Measurements from ENCODE around the gene EXOC2.

The EXOC2 gene

GRCh38 chr6:451847-452246 lies 241.1 kb downstream of the EXOC2 start:
- peaks cover 20% of the 10 kb centered on the region for H3K4me1 ChIP-seq (ENCODE audit: low read length)
- H3K27me3 ChIP-seq (ENCODE audit: low read depth, low read length), result no peaks in the 10 kb centered on the region
- H3K9me3 ChIP-seq (ENCODE audit: insufficient read depth, low read length), result no peaks in the 10 kb centered on the region
- TF ChIP-seq CTCF (IDR thresholded peaks at IDR 0.05; ENCODE audit: low read depth, low read length) (no peak), EZH2phosphoT487 (IDR thresholded peaks at IDR 0.05; ENCODE audit: low read depth) (no peak)
- H3K9ac ChIP-seq (ENCODE audit: low read length), result no peak overlapping the region
- H3K4me2 ChIP-seq (ENCODE audit: low read length), result no peak overlapping the region
- no peak overlapping the region for H3K27ac ChIP-seq (ENCODE audit: low read length)
- H3K36me3 ChIP-seq (replicated peaks; ENCODE audit: low read depth, low read length), result no peaks in the 10 kb centered on the region
- H2AFZ ChIP-seq (ENCODE audit: low read depth, low read length), result no peak overlapping the region
- H3K4me3 ChIP-seq (ENCODE audit: low read length), result no peak overlapping the region
- H4K20me1 ChIP-seq (ENCODE audit: insufficient read depth, low read length), result no peaks in the 10 kb centered on the region
- H3K79me2 ChIP-seq (ENCODE audit: low read length), result no peaks in the 10 kb centered on the region

- Histone ChIP-seq H3K9ac (ENCODE audit: low read length) (no peak overlapping the region), H3K4me2 (ENCODE audit: low read length) (no peak overlapping the region), H3K79me2 (ENCODE audit: low read length) (no peaks in the 10 kb centered on the region), H3K9me3 (ENCODE audit: insufficient read depth, low read length) (no peaks in the 10 kb centered on the region), H3K36me3 (replicated peaks; ENCODE audit: low read depth, low read length) (no peaks in the 10 kb centered on the region), H3K27me3 (ENCODE audit: low read depth, low read length) (no peaks in the 10 kb centered on the region), H3K27ac (ENCODE audit: low read length) (no peak overlapping the region), H3K4me1 (ENCODE audit: low read length) (peaks cover 23% of the 10 kb centered on the region), H3K4me3 (ENCODE audit: low read length) (no peak overlapping the region), H4K20me1 (ENCODE audit: insufficient read depth, low read length) (no peaks in the 10 kb centered on the region), H2AFZ (ENCODE audit: low read depth, low read length) (no peak overlapping the region)
- TF ChIP-seq CTCF (IDR thresholded peaks at IDR 0.05; ENCODE audit: low read depth, low read length) (no peak), EZH2phosphoT487 (IDR thresholded peaks at IDR 0.05; ENCODE audit: low read depth) (no peak)
Observed at GRCh38 chr6:451336-451735, 241.6 kb downstream of the EXOC2 start.

- H3K4me2 ChIP-seq (ENCODE audit: low read length), result no peak overlapping the region
- H3K9me3 ChIP-seq (ENCODE audit: insufficient read depth, low read length), result no peaks in the 10 kb centered on the region
- H3K4me1 ChIP-seq (ENCODE audit: low read length), result peaks cover 36% of the 10 kb centered on the region
- H3K36me3 ChIP-seq (replicated peaks; ENCODE audit: low read depth, low read length), result no peaks in the 10 kb centered on the region
- no peak overlapping the region for H2AFZ ChIP-seq (ENCODE audit: low read depth, low read length)
- no peaks in the 10 kb centered on the region for H3K79me2 ChIP-seq (ENCODE audit: low read length)
- H3K9ac ChIP-seq (ENCODE audit: low read length), result no peak overlapping the region
- H3K27me3 ChIP-seq (ENCODE audit: low read depth, low read length), result no peaks in the 10 kb centered on the region
- no peaks in the 10 kb centered on the region for H4K20me1 ChIP-seq (ENCODE audit: insufficient read depth, low read length)
- TF ChIP-seq EZH2phosphoT487 (IDR thresholded peaks at IDR 0.05; ENCODE audit: low read depth) (no peak), CTCF (IDR thresholded peaks at IDR 0.05; ENCODE audit: low read depth, low read length) (no peak)
- no peak overlapping the region for H3K27ac ChIP-seq (ENCODE audit: low read length)
- H3K4me3 ChIP-seq (ENCODE audit: low read length), result no peak overlapping the region
Observed at GRCh38 chr6:449486-450419, 243.2 kb downstream of the EXOC2 start.

GRCh38 chr6:449057-449430 lies 243.9 kb downstream of the EXOC2 start:
- H3K27me3 ChIP-seq (ENCODE audit: low read depth, low read length), result no peaks in the 10 kb centered on the region

More at GRCh38 chr6:449057-449430, 243.9 kb downstream of the EXOC2 start:
- Histone ChIP-seq H3K79me2 (ENCODE audit: low read length) (no peaks in the 10 kb centered on the region), H3K9ac (ENCODE audit: low read length) (no peak overlapping the region), H3K9me3 (ENCODE audit: insufficient read depth, low read length) (no peaks in the 10 kb centered on the region), H2AFZ (ENCODE audit: low read depth, low read length) (no peak overlapping the region), H3K27ac (ENCODE audit: low read length) (no peak overlapping the region), H3K36me3 (replicated peaks; ENCODE audit: low read depth, low read length) (no peaks in the 10 kb centered on the region), H3K4me3 (ENCODE audit: low read length) (no peak overlapping the region), H4K20me1 (ENCODE audit: insufficient read depth, low read length) (no peaks in the 10 kb centered on the region), H3K4me2 (ENCODE audit: low read length) (no peak overlapping the region), H3K4me1 (ENCODE audit: low read length) (peaks cover 36% of the 10 kb centered on the region)
- TF ChIP-seq CTCF (IDR thresholded peaks at IDR 0.05; ENCODE audit: low read depth, low read length), result no peak
- no peak for TF ChIP-seq EZH2phosphoT487 (IDR thresholded peaks at IDR 0.05; ENCODE audit: low read depth)
